ENCODE results near the gene CYP2D6.
A peak's percentile ranks its signal among the peaks of the same experiment; 100 is the strongest.
"Not testable (repeated sequence)": the region's sequence is repeated elsewhere in the genome, so short reads cannot be mapped to it uniquely, and the experiment has no call there.

Gene CYP2D6

DNA sequence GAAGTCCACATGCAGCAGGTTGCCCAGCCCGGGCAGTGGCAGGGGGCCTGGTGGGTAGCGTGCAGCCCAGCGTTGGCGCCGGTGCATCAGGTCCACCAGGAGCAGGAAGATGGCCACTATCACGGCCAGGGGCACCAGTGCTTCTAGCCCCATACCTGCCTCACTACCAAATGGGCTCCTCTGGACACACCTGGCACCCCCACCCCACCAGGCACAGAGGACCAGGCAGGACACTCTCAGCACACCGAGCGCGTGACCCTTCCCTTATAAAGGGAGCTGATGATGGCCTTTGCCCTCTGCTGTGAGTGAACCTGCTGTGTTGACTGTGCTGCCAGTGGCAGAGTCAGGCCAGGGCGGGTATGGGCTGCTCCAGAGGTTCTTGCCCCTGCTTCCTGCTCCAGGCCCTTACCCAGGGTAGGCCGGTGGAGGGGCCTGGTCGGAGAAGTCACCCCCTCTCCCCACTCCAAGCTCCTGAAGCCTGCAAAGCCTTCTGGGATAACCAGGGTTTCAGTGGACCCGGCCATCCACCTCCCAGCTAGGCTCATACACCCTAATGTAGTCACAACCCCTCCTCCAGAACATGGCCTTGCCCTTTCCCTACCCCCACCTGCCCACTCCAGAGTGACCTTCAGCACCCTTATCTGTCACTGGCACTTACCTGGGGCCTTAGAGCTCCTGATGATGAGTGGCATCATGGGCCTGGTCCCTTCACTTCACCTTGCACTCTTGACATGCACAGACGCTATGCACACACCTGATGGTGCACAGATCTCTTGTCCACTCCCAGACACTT, at the start of gene CYP2D6:
CYP2D6 (minus strand) TSS at position 172 of the 793 bp plus-strand sequence; CDS start at position 153, 19 bp downstream.
- DNase-seq (ENCODE audit: low read depth): not testable (repeated sequence)

- DNase-seq (ENCODE audit: low read depth): peak; percentile 78
Observed at GRCh38 chr22:42179616-42180015, 49.0 kb upstream of the CYP2D6 start.

GRCh38 chr22:42178910-42179519, 48.4 kb upstream of the CYP2D6 start:
- DNase-seq (ENCODE audit: low read depth): no peak

DNA sequence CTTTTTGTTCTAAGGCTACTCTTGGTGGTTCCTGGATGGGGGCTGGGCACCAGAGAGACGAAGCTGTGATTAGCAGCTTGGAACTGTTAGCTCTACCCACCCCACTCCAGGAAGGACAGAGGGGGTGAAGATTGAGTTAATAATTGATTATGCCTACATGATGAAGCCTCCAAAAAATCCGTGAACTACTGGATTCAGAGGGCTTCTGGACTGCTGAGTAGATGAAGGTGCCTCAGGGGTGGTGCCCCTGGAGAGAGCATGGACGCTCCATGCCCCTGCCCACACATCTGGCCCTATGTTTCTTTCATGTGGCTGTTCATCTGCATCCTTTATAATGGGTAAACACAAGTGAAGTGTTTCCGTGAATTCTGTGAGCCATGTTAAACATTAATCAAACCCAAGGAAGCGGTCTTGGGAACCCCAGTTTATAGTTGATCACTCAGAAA, 47.3 kb upstream of the CYP2D6 start:
- DNase-seq (ENCODE audit: low read depth): no peak

DNA sequence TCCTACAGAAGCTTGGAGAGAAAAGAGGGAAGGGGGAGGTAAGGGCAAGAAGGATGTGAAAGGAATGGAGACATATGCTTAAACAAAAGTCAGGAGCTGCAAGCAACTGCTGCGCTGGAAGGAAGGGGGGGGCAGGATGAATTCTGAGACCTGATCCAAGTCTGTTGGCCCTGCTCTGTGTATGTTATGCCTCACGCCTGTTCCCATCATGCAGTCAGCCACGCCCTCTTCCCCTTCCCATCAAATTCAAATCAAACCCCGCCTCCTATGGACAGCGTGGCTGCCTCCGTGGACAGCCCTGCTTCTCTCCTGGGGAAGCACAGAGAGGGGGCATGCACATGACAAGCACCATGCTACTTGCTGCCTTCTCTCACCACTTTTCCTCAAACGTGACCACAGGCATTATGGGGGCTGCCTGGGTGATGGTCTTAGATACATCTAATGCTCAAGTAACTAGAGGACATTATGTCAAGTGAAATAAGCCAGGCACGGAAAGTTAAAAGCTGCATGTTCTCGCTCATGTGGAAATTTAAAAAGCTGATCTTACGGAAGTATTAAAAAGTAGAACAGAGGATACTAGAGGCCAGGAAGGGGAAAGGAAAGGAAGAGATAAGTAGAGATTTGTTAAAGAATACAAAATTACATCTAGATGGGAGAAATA, 45.8 kb upstream of the CYP2D6 start:
- no peak for DNase-seq (ENCODE audit: low read depth)

- DNase-seq (ENCODE audit: low read depth): no peak
Observed at GRCh38 chr22:42174062-42174461, 43.5 kb upstream of the CYP2D6 start.

DNA sequence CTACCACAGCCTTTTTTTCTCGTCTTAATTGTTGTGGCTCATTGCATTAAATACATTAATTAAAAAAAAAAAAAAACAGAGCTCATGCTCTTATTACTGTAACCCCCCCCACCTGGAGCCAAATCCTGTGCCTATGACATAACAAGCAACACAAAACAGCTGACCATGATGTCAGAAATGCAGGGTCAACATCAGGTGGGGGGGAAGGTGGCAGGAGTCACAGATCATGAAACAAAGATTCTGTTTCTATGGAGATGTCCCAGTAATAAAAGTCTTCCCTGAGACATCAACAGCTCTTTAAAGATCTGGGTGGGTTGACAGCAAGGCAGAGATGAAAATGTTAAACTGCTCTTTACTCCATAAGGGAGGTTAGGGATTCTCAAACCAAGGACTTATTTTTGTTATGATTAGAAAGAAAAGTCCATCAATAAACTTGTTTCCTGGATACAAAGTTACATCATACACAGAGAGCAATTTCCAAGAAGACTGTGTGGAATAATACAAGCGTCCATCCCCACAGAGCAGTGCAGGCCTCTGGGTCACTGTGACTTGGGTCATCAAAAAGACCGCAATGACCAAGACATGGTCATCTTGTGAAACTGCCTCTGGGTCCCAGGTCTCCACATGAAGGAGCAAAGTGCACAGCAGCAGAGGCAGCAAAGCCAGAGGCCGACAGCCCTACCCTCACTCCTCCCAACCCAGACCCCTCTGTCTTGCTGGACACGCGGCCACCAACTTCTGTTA, 42.7 kb upstream of the CYP2D6 start:
- DNase-seq (ENCODE audit: low read depth): no peak

- DNase-seq (ENCODE audit: low read depth): no peak
Observed at GRCh38 chr22:42172773-42173172, 42.2 kb upstream of the CYP2D6 start.

- DNase-seq (ENCODE audit: low read depth): no peak
Observed at GRCh38 chr22:42171946-42172719, 41.5 kb upstream of the CYP2D6 start.

DNA sequence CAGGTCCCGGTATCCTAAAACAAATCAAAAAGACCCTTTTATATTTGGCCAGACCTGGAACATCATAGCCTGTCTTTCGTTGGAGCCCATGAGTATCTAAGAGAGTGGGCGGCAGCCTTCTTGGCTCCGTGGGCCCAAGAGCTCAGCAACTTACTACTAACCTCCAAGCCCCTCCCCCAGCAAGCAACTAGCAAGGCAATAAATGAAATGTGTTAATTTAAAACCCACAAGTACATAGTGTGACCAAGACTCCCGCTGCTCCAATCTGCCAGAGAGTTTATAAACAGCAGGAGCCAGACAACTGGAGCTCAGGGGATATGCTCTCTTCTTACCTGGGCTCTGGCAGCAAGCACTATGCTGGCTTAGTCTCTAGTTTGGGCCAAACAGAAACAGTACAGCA, 40.8 kb upstream of the CYP2D6 start:
- no peak for DNase-seq (ENCODE audit: low read depth)

- DNase-seq (ENCODE audit: low read depth): no peak
Observed at GRCh38 chr22:42170946-42171345, 40.3 kb upstream of the CYP2D6 start.

GRCh38 chr22:42169055-42169469, 38.5 kb upstream of the CYP2D6 start:
- DNase-seq (ENCODE audit: low read depth): no peak

- no peak for DNase-seq (ENCODE audit: low read depth)
Observed at GRCh38 chr22:42168476-42168875, 37.9 kb upstream of the CYP2D6 start.

DNA sequence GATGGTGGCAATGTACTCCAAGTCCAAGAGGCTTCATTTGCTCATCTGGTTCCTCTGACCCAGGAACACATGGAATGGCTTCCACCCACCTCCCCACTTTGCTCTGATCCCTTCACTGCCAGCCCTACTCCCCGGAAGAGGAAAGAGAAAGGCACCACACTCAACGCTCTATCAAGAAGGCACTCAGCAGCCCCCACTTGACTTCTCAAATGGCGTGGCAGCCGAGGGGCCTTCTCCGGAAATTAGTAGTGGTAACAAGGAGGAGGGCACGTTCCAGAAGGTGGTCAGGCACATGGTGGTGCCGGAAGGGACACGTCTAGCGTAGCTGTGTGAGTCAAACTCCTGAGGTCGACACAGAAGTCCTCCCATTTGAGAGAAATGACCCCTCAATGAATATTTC, 36.5 kb upstream of the CYP2D6 start:
- no peak for DNase-seq (ENCODE audit: low read depth)

DNA sequence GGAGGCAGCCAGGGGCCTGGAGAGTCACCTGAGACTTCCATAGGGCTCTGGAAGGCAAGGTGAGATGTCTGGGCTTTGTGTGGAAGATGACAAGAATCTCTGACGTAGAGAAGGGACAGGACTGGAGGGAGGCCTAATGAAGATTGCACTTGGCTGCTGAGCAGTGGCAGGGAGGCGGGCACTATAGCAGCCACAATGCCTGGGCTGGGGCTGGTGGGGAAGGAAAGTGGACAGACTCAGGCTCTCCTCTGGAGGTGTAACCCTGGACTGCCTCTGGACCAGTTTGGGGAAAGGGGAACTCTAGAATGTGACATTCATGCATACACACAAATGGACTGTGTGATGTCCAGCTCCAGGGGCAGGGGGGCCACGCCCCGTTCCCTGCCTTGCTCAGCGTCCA, 34.3 kb upstream of the CYP2D6 start:
- DNase-seq (ENCODE audit: low read depth): no peak

- DNase-seq (ENCODE audit: low read depth): no peak
Observed at GRCh38 chr22:42163515-42163914, 32.9 kb upstream of the CYP2D6 start.

DNA sequence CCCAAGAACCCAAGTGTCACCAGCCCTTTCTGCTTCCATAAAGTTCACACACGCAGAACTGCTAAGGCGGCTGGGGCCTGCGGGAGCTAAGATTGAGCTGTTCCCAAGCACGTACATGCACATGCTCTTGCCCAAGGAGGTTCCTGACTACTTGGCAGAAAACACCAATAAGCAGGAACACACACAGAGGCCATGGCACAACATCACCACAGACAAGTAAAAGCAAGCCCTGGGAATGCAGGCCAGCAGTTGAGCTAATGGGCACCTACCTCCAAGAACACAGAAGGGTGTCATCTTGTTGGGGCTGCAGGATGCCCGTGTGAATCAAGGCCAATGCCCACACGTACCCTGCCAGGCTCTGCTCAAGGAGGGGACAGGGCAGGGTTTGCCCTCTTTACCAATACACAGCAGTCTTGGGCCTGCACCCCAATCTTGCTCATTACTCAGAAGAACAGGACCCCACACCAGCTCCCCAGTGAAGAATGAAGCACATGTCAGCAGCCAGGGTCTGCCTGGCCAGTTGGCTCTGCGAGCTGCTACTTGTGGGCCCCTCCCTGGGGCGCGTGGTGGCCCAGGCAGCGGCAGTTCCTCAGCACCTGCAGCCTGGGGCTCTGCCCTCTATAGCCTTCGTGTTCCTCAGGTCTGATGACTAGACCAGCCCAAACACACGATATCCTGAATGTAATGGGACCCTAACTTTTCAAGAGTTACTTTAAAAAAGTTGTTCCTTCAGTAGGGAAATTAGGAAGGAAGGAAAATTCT, 32.3 kb upstream of the CYP2D6 start:
- no peak for DNase-seq (ENCODE audit: low read depth)

- DNase-seq (ENCODE audit: low read depth): no peak
Observed at GRCh38 chr22:42160830-42161696, 30.5 kb upstream of the CYP2D6 start.

DNA sequence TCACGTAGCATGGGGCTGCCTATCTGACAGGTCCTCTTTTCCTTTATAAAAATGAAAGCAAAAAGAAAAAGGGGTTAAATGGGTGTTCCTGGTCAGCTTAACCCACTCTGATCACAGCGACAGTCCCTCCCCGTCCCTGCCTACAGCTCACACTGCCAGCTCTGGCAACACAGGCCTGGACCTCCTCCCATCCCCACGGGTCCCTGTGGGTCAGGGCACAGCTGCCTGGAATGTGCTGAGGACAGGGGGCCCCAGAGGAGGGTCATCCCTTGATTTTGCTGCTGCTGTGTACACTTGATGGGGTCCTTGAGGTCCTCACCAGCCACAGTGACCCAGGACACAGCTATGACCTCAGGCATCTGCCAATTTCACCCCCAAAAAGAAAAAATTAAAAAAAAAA, 29.6 kb upstream of the CYP2D6 start:
- DNase-seq (ENCODE audit: low read depth): no peak
